Measurements from ENCODE around the gene GLRX3.

Gene GLRX3

DNA sequence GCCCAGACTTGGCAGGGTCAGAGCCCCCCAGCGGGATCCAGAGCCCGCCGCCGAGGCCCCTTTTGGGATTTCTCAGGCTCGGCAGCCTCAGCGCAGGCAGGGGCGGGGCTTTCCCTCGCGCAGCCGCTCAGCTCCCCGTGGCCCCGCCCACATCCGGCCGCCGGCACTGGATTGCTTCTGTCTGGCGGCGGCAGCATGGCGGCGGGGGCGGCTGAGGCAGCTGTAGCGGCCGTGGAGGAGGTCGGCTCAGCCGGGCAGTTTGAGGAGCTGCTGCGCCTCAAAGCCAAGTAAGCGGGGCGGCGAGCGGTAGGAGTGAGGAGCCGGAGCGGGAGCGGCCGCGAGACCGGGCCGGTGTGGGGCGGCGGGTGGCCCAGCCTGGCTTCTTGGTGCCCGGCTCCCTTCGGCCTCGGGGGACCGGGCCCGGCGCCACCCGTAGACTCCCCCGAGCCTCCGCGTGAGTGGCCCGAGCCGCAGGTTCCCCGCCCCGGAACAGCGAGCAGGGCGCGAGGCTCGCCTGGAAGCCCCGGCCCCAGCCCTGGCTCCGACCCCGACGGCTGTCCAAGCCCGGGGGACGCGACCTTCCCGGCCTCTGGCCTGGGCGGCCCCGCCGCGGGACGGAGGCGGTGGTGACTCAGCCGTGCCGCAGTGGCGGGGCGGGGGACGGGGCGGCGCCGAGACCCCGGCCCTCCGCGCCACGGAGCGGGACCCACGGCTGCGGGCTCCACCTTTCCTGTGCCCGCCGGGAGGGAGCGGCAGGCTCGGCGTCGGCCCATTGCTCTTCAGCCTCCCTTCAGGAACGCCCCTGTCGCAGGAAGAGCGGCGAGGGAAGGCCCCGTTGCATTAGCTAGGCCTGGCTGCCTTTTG, at the start of gene GLRX3 (continued):
- TF ChIP-seq, protein P1, sequence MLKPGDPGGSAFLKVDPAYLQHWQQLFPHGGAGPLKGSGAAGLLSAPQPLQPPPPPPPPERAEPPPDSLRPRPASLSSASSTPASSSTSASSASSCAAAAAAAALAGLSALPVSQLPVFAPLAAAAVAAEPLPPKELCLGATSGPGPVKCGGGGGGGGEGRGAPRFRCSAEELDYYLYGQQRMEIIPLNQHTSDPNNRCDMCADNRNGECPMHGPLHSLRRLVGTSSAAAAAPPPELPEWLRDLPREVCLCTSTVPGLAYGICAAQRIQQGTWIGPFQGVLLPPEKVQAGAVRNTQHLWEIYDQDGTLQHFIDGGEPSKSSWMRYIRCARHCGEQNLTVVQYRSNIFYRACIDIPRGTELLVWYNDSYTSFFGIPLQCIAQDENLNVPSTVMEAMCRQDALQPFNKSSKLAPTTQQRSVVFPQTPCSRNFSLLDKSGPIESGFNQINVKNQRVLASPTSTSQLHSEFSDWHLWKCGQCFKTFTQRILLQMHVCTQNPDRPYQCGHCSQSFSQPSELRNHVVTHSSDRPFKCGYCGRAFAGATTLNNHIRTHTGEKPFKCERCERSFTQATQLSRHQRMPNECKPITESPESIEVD (tag by site-specific recombination; IDR thresholded peaks at IDR 0.05): no peak
- TF ChIP-seq, protein P2, sequence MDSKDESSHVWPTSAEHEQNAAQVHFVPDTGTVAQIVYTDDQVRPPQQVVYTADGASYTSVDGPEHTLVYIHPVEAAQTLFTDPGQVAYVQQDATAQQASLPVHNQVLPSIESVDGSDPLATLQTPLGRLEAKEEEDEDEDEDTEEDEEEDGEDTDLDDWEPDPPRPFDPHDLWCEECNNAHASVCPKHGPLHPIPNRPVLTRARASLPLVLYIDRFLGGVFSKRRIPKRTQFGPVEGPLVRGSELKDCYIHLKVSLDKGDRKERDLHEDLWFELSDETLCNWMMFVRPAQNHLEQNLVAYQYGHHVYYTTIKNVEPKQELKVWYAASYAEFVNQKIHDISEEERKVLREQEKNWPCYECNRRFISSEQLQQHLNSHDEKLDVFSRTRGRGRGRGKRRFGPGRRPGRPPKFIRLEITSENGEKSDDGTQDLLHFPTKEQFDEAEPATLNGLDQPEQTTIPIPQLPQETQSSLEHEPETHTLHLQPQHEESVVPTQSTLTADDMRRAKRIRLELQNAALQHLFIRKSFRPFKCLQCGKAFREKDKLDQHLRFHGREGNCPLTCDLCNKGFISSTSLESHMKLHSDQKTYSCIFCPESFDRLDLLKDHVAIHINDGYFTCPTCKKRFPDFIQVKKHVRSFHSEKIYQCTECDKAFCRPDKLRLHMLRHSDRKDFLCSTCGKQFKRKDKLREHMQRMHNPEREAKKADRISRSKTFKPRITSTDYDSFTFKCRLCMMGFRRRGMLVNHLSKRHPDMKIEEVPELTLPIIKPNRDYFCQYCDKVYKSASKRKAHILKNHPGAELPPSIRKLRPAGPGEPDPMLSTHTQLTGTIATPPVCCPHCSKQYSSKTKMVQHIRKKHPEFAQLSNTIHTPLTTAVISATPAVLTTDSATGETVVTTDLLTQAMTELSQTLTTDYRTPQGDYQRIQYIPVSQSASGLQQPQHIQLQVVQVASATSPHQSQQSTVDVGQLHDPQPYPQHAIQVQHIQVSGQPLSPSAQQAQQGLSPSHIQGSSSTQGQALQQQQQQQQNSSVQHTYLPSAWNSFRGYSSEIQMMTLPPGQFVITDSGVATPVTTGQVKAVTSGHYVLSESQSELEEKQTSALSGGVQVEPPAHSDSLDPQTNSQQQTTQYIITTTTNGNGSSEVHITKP (tag by site-specific recombination; IDR thresholded peaks at IDR 0.05): peak; percentile 67
- TF ChIP-seq ZNF354C (tag by site-specific recombination; IDR thresholded peaks at IDR 0.05; ENCODE audit: borderline replicate concordance, low read depth): no peak
- TF ChIP-seq ZNF433 (tag by site-specific recombination; IDR thresholded peaks at IDR 0.05; ENCODE audit: low read depth): no peak
- TF ChIP-seq, protein P3, sequence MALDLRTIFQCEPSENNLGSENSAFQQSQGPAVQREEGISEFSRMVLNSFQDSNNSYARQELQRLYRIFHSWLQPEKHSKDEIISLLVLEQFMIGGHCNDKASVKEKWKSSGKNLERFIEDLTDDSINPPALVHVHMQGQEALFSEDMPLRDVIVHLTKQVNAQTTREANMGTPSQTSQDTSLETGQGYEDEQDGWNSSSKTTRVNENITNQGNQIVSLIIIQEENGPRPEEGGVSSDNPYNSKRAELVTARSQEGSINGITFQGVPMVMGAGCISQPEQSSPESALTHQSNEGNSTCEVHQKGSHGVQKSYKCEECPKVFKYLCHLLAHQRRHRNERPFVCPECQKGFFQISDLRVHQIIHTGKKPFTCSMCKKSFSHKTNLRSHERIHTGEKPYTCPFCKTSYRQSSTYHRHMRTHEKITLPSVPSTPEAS (tag by site-specific recombination; IDR thresholded peaks at IDR 0.05): no peak
- TF ChIP-seq ZNF169 (tag by site-specific recombination; IDR thresholded peaks at IDR 0.05): no peak
- TF ChIP-seq SP2 (tag by site-specific recombination; IDR thresholded peaks at IDR 0.05): peak; percentile 50
- no peak for TF ChIP-seq SETDB1 (IDR thresholded peaks at IDR 0.05; ENCODE audit: insufficient read length, low read length)
- TF ChIP-seq ZNF596 (tag by site-specific recombination; IDR thresholded peaks at IDR 0.05): no peak
- TF ChIP-seq SCRT2 (tag by site-specific recombination; IDR thresholded peaks at IDR 0.05): no peak
- TF ChIP-seq ZNF175 (tag by site-specific recombination; IDR thresholded peaks at IDR 0.05): no peak
- no peak for TF ChIP-seq ZNF701 (tag by site-specific recombination; IDR thresholded peaks at IDR 0.05)
- TF ChIP-seq MZF1 (tag by site-specific recombination; IDR thresholded peaks at IDR 0.05; ENCODE audit: borderline replicate concordance): no peak
- no peak for TF ChIP-seq ZNF48 (tag by site-specific recombination; IDR thresholded peaks at IDR 0.05)
- no peak for TF ChIP-seq ZNF155 (tag by site-specific recombination; IDR thresholded peaks at IDR 0.05)
- peak; percentile 66; the same call in 1 of the 2 replicates for TF ChIP-seq ZBTB1 (tag by site-specific recombination; IDR thresholded peaks at IDR 0.05)
- no peak for TF ChIP-seq TCF7L2 (IDR thresholded peaks at IDR 0.05; ENCODE audit: borderline replicate concordance, low read depth, low read length)
- TF ChIP-seq ZNF19 (tag by site-specific recombination; IDR thresholded peaks at IDR 0.05; ENCODE audit: low read depth): no peak
- TF ChIP-seq, protein P4, sequence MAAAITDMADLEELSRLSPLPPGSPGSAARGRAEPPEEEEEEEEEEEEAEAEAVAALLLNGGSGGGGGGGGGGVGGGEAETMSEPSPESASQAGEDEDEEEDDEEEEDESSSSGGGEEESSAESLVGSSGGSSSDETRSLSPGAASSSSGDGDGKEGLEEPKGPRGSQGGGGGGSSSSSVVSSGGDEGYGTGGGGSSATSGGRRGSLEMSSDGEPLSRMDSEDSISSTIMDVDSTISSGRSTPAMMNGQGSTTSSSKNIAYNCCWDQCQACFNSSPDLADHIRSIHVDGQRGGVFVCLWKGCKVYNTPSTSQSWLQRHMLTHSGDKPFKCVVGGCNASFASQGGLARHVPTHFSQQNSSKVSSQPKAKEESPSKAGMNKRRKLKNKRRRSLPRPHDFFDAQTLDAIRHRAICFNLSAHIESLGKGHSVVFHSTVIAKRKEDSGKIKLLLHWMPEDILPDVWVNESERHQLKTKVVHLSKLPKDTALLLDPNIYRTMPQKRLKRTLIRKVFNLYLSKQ (tag by site-specific recombination; IDR thresholded peaks at IDR 0.05; ENCODE audit: borderline replicate concordance): no peak
- no peak for TF ChIP-seq ZNF555 (tag by site-specific recombination; conservative IDR thresholded peaks at IDR 0.05)
- TF ChIP-seq ZNF174 (tag by site-specific recombination; IDR thresholded peaks at IDR 0.05): no peak
- TF ChIP-seq MYNN (tag by site-specific recombination; IDR thresholded peaks at IDR 0.05; ENCODE audit: borderline replicate concordance): no peak
- no peak for TF ChIP-seq ZNF621 (tag by site-specific recombination; IDR thresholded peaks at IDR 0.05)
- TF ChIP-seq, protein P5, sequence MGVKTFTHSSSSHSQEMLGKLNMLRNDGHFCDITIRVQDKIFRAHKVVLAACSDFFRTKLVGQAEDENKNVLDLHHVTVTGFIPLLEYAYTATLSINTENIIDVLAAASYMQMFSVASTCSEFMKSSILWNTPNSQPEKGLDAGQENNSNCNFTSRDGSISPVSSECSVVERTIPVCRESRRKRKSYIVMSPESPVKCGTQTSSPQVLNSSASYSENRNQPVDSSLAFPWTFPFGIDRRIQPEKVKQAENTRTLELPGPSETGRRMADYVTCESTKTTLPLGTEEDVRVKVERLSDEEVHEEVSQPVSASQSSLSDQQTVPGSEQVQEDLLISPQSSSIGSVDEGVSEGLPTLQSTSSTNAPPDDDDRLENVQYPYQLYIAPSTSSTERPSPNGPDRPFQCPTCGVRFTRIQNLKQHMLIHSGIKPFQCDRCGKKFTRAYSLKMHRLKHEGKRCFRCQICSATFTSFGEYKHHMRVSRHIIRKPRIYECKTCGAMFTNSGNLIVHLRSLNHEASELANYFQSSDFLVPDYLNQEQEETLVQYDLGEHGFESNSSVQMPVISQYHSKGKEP (tag by site-specific recombination; IDR thresholded peaks at IDR 0.05): no peak
- no peak for TF ChIP-seq ZNF677 (tag by site-specific recombination; IDR thresholded peaks at IDR 0.05)
- TF ChIP-seq ZNF623 (tag by site-specific recombination; IDR thresholded peaks at IDR 0.05): no peak
- TF ChIP-seq ZBTB20 (tag by site-specific recombination; IDR thresholded peaks at IDR 0.05): no peak; the same call in 1 of the 2 replicates
- no peak for TF ChIP-seq ZFP37 (tag by site-specific recombination; IDR thresholded peaks at IDR 0.05)
- TF ChIP-seq ZNF777 (tag by site-specific recombination; IDR thresholded peaks at IDR 0.05; ENCODE audit: borderline replicate concordance): no peak
- TF ChIP-seq ZNF114 (tag by site-specific recombination; IDR thresholded peaks at IDR 0.05): no peak
- peak; percentile 25; the same call in 1 of the 2 replicates for TF ChIP-seq ZEB2 (tag by site-specific recombination; IDR thresholded peaks at IDR 0.05)
